ENCODE results near the gene ZNRF2. TPM values are rescaled to one million over a fixed set of nuclear protein-coding genes. Genes with fewer than 3 reads are reported as not detected.
A peak's percentile ranks its signal among the peaks of the same experiment; 100 is the strongest.

The ZNRF2 gene
- total RNA-seq, 1 donor from 2014 or later, result 21.4 TPM

DNA sequence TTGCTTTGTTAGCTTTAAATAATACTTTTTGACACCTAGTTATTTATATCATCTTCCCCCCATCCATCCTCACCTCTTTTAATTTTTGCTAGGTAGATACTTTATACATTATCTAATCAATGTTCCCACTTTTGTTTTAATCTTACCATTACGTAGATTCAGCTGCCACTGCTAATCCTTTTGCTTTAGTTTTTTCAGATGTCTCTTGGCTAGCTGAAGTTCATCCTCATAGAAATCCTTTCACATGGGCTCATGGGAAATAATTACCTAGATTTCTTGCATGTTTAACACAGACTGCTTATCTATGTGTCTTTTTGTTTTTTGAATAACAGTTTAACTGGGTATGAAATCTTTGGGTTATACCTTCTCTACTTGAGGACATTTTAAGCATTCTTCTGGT is 60.1 kb downstream of the ZNRF2 start:
- ATAC-seq (ENCODE audit: low read depth), result no peak
- intact Hi-C loops (cut with micrococcal nuclease), result no loop called here
- POLR2A ChIA-PET, result interaction anchor here (1.0 to 1.8 kb wide), 2 partner anchors 22 to 59 kb away, joined by 4 to 5 read pairs; no protein-coding TSS in a partner anchor
- CTCF ChIA-PET, result no interaction called here
- H3K4me1 Mint-ChIP-seq, result peaks cover 71% of the 10 kb centered on the region
- H3K27me3 Mint-ChIP-seq, result no peaks in the 10 kb centered on the region
- DNase-seq, result no peak
- TF ChIP-seq, protein P1, sequence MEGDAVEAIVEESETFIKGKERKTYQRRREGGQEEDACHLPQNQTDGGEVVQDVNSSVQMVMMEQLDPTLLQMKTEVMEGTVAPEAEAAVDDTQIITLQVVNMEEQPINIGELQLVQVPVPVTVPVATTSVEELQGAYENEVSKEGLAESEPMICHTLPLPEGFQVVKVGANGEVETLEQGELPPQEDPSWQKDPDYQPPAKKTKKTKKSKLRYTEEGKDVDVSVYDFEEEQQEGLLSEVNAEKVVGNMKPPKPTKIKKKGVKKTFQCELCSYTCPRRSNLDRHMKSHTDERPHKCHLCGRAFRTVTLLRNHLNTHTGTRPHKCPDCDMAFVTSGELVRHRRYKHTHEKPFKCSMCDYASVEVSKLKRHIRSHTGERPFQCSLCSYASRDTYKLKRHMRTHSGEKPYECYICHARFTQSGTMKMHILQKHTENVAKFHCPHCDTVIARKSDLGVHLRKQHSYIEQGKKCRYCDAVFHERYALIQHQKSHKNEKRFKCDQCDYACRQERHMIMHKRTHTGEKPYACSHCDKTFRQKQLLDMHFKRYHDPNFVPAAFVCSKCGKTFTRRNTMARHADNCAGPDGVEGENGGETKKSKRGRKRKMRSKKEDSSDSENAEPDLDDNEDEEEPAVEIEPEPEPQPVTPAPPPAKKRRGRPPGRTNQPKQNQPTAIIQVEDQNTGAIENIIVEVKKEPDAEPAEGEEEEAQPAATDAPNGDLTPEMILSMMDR (IDR thresholded peaks at IDR 0.05), result no peak
- no peaks in the 10 kb centered on the region for H3K9me3 Mint-ChIP-seq
- H3K36me3 Mint-ChIP-seq (ENCODE audit: low read depth), result peaks cover 3% of the 10 kb centered on the region
- peak overlapping the region; percentile 65 for H3K27ac Mint-ChIP-seq
- H3K4me3 Mint-ChIP-seq, result peak overlapping the region; percentile 60

DNA sequence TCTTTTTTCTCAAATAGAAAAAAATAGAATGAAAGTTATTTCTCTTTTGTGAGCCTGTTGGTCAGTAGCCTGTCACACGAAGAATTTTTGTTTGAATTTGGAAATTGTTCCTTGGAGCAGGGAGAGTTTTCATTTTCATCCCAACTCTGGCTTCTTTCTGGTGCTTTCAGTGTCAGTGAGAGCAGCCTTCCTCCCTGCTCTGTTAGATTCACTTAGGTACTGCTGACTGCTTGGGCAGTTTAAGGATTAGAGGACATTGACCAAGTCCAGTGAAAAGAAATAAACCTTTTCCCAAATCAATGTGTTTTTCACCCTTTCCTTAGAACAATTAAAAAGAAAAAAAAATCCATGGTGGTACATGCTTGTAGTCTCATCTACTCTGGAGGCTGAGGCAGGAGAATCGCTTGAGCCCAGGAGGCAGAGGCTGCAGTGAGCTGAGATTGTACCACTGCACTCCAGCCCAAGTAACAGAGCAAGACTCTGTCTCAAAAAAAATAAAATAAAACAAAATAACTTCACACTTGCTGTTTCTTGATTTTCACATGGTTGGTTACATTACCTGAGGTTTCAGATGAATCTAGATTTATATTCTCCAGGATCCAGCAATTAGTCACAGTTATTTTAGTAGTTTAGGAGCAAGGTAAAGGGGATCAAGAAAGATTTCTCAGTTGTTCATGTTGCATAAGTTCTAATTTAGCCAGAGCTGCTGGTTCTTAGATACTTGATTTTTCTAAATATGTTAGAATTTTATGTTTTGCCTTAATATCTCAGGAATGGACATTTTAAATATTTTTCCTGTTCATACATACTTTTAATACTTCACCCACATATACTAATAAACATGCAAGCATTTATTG is 63.1 kb downstream of the ZNRF2 start:
- H3K27me3 Mint-ChIP-seq, result no peaks in the 10 kb centered on the region
- H3K9me3 Mint-ChIP-seq, result no peaks in the 10 kb centered on the region
- H3K36me3 Mint-ChIP-seq (ENCODE audit: low read depth), result peaks cover 1% of the 10 kb centered on the region
- TF ChIP-seq, protein P1 (IDR thresholded peaks at IDR 0.05), result no peak
- intact Hi-C loops (cut with micrococcal nuclease), result loop anchor here (1.0 to 5.0 kb wide), 8 partner anchors 17 to 183 kb away; partner anchors contain the start of gene ZNRF2
- ChIA-PET CTCF (interaction anchor here (0.5 to 7.6 kb wide), 3 partner anchors 25 to 1532 kb away, joined by 3 to 66 read pairs (median 11); no protein-coding TSS in a partner anchor), POLR2A (interaction anchor here (0.6 to 3.9 kb wide), 7 partner anchors 9 to 108 kb away, joined by 3 to 26 read pairs (median 6); partner anchors contain the start of gene ZNRF2)
- DNase-seq (no peak), ATAC-seq (ENCODE audit: low read depth) (no peak)
- peak overlapping the region; percentile 86 for H3K27ac Mint-ChIP-seq
- peak overlapping the region; percentile 36 for H3K4me3 Mint-ChIP-seq
- H3K4me1 Mint-ChIP-seq, result peaks cover 67% of the 10 kb centered on the region

GRCh38 chr7:30348083-30348560 is 63.7 kb downstream of the ZNRF2 start:
- ATAC-seq (ENCODE audit: low read depth), result peak; percentile 83
- ChIA-PET POLR2A (interaction anchor here (0.6 to 3.9 kb wide), 9 partner anchors 9 to 617 kb away, joined by 3 to 26 read pairs (median 5); partner anchors contain the start of gene ZNRF2), CTCF (interaction anchor here (0.5 to 7.6 kb wide), 5 partner anchors 26 to 1532 kb away, joined by 3 to 66 read pairs (median 3); no protein-coding TSS in a partner anchor)
- TF ChIP-seq, protein P1 (IDR thresholded peaks at IDR 0.05), result no peak
- Mint-ChIP-seq H3K27me3 (no peaks in the 10 kb centered on the region), H3K9me3 (no peaks in the 10 kb centered on the region), H3K27ac (peak overlapping the region; percentile 86), H3K4me1 (peaks cover 65% of the 10 kb centered on the region), H3K4me3 (peak overlapping the region; percentile 32), H3K36me3 (ENCODE audit: low read depth) (no peaks in the 10 kb centered on the region)
- no peak for DNase-seq
- intact Hi-C loops (cut with micrococcal nuclease), result loop anchor here (1.0 to 5.0 kb wide), 8 partner anchors 17 to 184 kb away; partner anchors contain the start of gene ZNRF2

- Mint-ChIP-seq H3K36me3 (ENCODE audit: low read depth) (no peaks in the 10 kb centered on the region), H3K27ac (peak overlapping the region; percentile 86), H3K4me3 (no peak overlapping the region), H3K4me1 (peaks cover 64% of the 10 kb centered on the region), H3K27me3 (no peaks in the 10 kb centered on the region), H3K9me3 (no peaks in the 10 kb centered on the region)
- CTCF ChIA-PET, result interaction anchor here (0.9 to 7.6 kb wide), 7 partner anchors 27 to 215 kb away, joined by 3 to 66 read pairs (median 3); no protein-coding TSS in a partner anchor
- POLR2A ChIA-PET, result interaction anchor here (2.2 to 3.9 kb wide), 3 partner anchors 27 to 109 kb away, joined by 6 to 26 read pairs (median 23); partner anchors contain the start of gene ZNRF2
- ATAC-seq (ENCODE audit: low read depth), result no peak
- DNase-seq, result no peak
- intact Hi-C loops (cut with micrococcal nuclease), result loop anchor here (2.0 to 5.0 kb wide), 4 partner anchors 18 to 122 kb away; no protein-coding TSS in a partner anchor
- TF ChIP-seq, protein P1 (IDR thresholded peaks at IDR 0.05), result no peak
Measured at GRCh38 chr7:30349170-30349569, 64.8 kb downstream of the ZNRF2 start.
